OCI-LY3 (cell line): Measurements from ENCODE around the gene HMGCLL1.

Experiments
- H2AFZ ChIP-seq: fragments of 200-600, 300-600 bp; shearing (Covaris generic); 2 replicates; pipeline ENCODE4 v1.6.0; 2014; ENCODE audit warnings: antibody characterized with exemption, low read depth, low read length
- H3K27ac ChIP-seq: fragments of 200-600, 300-600 bp; sonication (generic); 2 replicates; pipeline ENCODE4 v1.5.1; 2014; ENCODE audit warnings: mild to moderate bottlenecking, low read length, moderate library complexity, mixed read lengths
- H3K27me3 ChIP-seq: fragments of 200-600, 300-600 bp; sonication (generic); 2 replicates; pipeline ENCODE4 v1.6.1; 2014; ENCODE audit warnings: low read depth, low read length, mixed read lengths
- H3K36me3 ChIP-seq: fragments of 200-600, 300-600 bp; sonication (generic); replicated peaks from 2 replicates; pipeline ENCODE3; 2014; ENCODE audit warnings: low read depth, low read length, mixed read lengths
- H3K4me1 ChIP-seq: fragments of 300-600, 200-600 bp; sonication (generic); 2 replicates; pipeline ENCODE4 v1.6.1; 2014; ENCODE audit warnings: low read length, mixed read lengths
- H3K4me2 ChIP-seq: fragments of 200-600, 300-600 bp; sonication (generic); 2 replicates; pipeline ENCODE4 v1.6.1; 2014; ENCODE audit warnings: low read length, mixed read lengths
- H3K4me3 ChIP-seq: fragments of 300-600, 200-600 bp; sonication (generic); 2 replicates; pipeline ENCODE4 v1.5.1; 2014; ENCODE audit warnings: antibody characterized with exemption, mild to moderate bottlenecking, low read length, moderate library complexity
- H3K79me2 ChIP-seq: fragments of 300-600, 200-600 bp; shearing (Covaris generic); 2 replicates; pipeline ENCODE4 v1.6.1; 2014; ENCODE audit warnings: mild to moderate bottlenecking, low read length, mixed read lengths
- H3K9ac ChIP-seq: fragments of 300-600, 200-600 bp; shearing (Covaris generic); 2 replicates; pipeline ENCODE4 v1.6.0; 2014; ENCODE audit warnings: mild to moderate bottlenecking, low read length, moderate library complexity
- H3K9me3 ChIP-seq: fragments of 200-600, 300-600 bp; shearing (Covaris generic); 2 replicates; pipeline ENCODE4 v1.6.1; 2014; ENCODE audit warnings: low read length, mixed read lengths; ENCODE audit not compliant: insufficient read depth
- H4K20me1 ChIP-seq: fragments of 200-600, 300-600 bp; sonication (generic); 2 replicates; pipeline ENCODE4 v1.6.1; 2016; ENCODE audit warnings: low read length, mixed read lengths; ENCODE audit not compliant: insufficient read depth
- CTCF ChIP-seq: fragments of 200-600, 300-600 bp; sonication (generic); IDR thresholded peaks from 2 replicates; pipeline ENCODE4 v1.5.1; 2014; ENCODE audit warnings: antibody characterized with exemption, low read length, low read depth
- EZH2phosphoT487 ChIP-seq: fragments of 200-600 bp; shearing (Covaris generic); IDR thresholded peaks from 2 replicates; pipeline ENCODE4 v1.6.1; 2018; ENCODE audit warnings: antibody characterized with exemption, mixed run types, low read depth

The HMGCLL1 gene

GRCh38 chr6:55443238-55444134 is 135.5 kb downstream of the HMGCLL1 start:
- Histone ChIP-seq H3K79me2 (no peaks in the 10 kb centered on the region), H3K4me3 (no peak overlapping the region), H3K27ac (no peak overlapping the region), H3K4me1 (0 out of 2 replicates have a peak, but pooled peaks cover 2% of the 10 kb centered on the region), H3K9ac (no peak overlapping the region), H3K4me2 (no peak overlapping the region), H3K9me3 (no peaks in the 10 kb centered on the region), H4K20me1 (no peaks in the 10 kb centered on the region), H2AFZ (no peak overlapping the region), H3K27me3 (no peaks in the 10 kb centered on the region), H3K36me3 (no peaks in the 10 kb centered on the region)
- TF ChIP-seq CTCF: no peak
- no peak for TF ChIP-seq EZH2phosphoT487

GRCh38 chr6:55438203-55438602 is 140.8 kb downstream of the HMGCLL1 start:
- no peak overlapping the region for H3K4me3 ChIP-seq
- TF ChIP-seq CTCF (no peak), EZH2phosphoT487 (no peak)
- no peaks in the 10 kb centered on the region for H3K9me3 ChIP-seq
- H3K27me3 ChIP-seq: no peaks in the 10 kb centered on the region
- H4K20me1 ChIP-seq: no peaks in the 10 kb centered on the region
- H2AFZ ChIP-seq: no peak overlapping the region
- H3K9ac ChIP-seq: no peak overlapping the region
- H3K79me2 ChIP-seq: no peaks in the 10 kb centered on the region
- H3K4me2 ChIP-seq: no peak overlapping the region
- H3K4me1 ChIP-seq: no peaks in the 10 kb centered on the region
- no peak overlapping the region for H3K27ac ChIP-seq
- H3K36me3 ChIP-seq: no peaks in the 10 kb centered on the region

- H3K27me3 ChIP-seq: no peaks in the 10 kb centered on the region
- no peak overlapping the region for H3K9ac ChIP-seq
- H3K36me3 ChIP-seq: no peaks in the 10 kb centered on the region
- no peaks in the 10 kb centered on the region for H3K4me1 ChIP-seq
- no peak overlapping the region for H2AFZ ChIP-seq
- H4K20me1 ChIP-seq: no peaks in the 10 kb centered on the region
- TF ChIP-seq EZH2phosphoT487 (no peak), CTCF (no peak)
- no peaks in the 10 kb centered on the region for H3K79me2 ChIP-seq
- H3K4me2 ChIP-seq: no peak overlapping the region
- H3K27ac ChIP-seq: no peak overlapping the region
- H3K4me3 ChIP-seq: no peak overlapping the region
- no peaks in the 10 kb centered on the region for H3K9me3 ChIP-seq
Measured at GRCh38 chr6:55437141-55437540, 141.9 kb downstream of the HMGCLL1 start.

GRCh38 chr6:55433446-55434130 is 145.4 kb downstream of the HMGCLL1 start:
- no peak overlapping the region for H3K9ac ChIP-seq
- H2AFZ ChIP-seq: no peak overlapping the region
- H3K36me3 ChIP-seq: no peaks in the 10 kb centered on the region
- no peaks in the 10 kb centered on the region for H4K20me1 ChIP-seq
- H3K79me2 ChIP-seq: no peaks in the 10 kb centered on the region
- no peak overlapping the region for H3K4me2 ChIP-seq
- no peaks in the 10 kb centered on the region for H3K9me3 ChIP-seq
- TF ChIP-seq EZH2phosphoT487 (no peak), CTCF (no peak)
- no peak overlapping the region for H3K27ac ChIP-seq
- H3K4me1 ChIP-seq: no peaks in the 10 kb centered on the region
- H3K27me3 ChIP-seq: no peaks in the 10 kb centered on the region
- no peak overlapping the region for H3K4me3 ChIP-seq
